Spleen (tissue), 11 donors: Measurements from ENCODE around the gene ACOXL. TPM values are rescaled to one million over a fixed set of nuclear protein-coding genes. Genes with fewer than 3 reads are reported as not detected.

Source experiments
- DNase-seq: peaks from one replicate; pipeline ENCODE4 v3.0.0-alpha.2; 2020
- H3K27ac ChIP-seq, 8 donors: fragments of 200-600 bp; sonication (generic) in 7 of 8; 1 replicate in 4 of 8; 2 replicates in 4 of 8; pipeline versions ENCODE4 v1.5.0 to v1.8.0; 2016 to 2021; ENCODE audit warnings: inconsistent platforms in 4 of 8, mild to moderate bottlenecking in 4 of 8, moderate library complexity in 1 of 8
- H3K27me3 ChIP-seq, 7 donors: fragments of 200-600 bp; sonication (generic) in 6 of 7; replicated peaks in 1 of 7; 1 replicate in 4 of 7; 2 replicates in 3 of 7; pipeline versions ENCODE4 v1.5.0 to v1.8.0; 2016 to 2021; ENCODE audit warnings: inconsistent platforms in 3 of 7, mild to moderate bottlenecking in 1 of 7
- H3K36me3 ChIP-seq, 6 donors: fragments of 200-600 bp; sonication (generic) in 5 of 6; 1 replicate in 4 of 6; 2 replicates in 2 of 6; pipeline versions ENCODE4 v1.5.0 to v1.8.0; 2016 to 2021; ENCODE audit warnings: inconsistent platforms in 2 of 6
- H3K4me1 ChIP-seq, 6 donors: fragments of 200-600 bp; sonication (generic) in 5 of 6; 1 replicate in 3 of 6; 2 replicates in 3 of 6; pipeline versions ENCODE4 v1.5.0 to v1.8.0; 2016 to 2021; ENCODE audit warnings: inconsistent platforms in 3 of 6
- H3K4me3 ChIP-seq, 8 donors: fragments of 200-600 bp; sonication (generic) in 7 of 8; 1 replicate in 4 of 8; 2 replicates in 4 of 8; pipeline versions ENCODE4 v1.5.0 to v1.8.0; 2016 to 2021; ENCODE audit warnings: inconsistent platforms in 4 of 8, mild to moderate bottlenecking in 4 of 8, moderate library complexity in 2 of 8
- H3K9me3 ChIP-seq, 8 donors: fragments of 200-600 bp; sonication (generic) in 7 of 8; 1 replicate in 4 of 8; 2 replicates in 4 of 8; pipeline versions ENCODE4 v1.5.0 to v1.8.0; 2016 to 2021; ENCODE audit warnings: inconsistent platforms in 4 of 8
- POLR2A ChIP-seq, 3 donors: fragments of 450-650 bp; IDR thresholded peaks; one replicate each; pipeline ENCODE4 v1.5.1; 2017; ENCODE audit warnings: antibody characterized with exemption in 3 of 3, mild to moderate bottlenecking in 1 of 3
- POLR2AphosphoS5 ChIP-seq, 3 donors: sonication (generic); formaldehyde crosslinking; IDR thresholded peaks; one replicate each; pipeline ENCODE4 v1.5.1; 2017; ENCODE audit warnings: antibody characterized with exemption in 3 of 3
- WGBS, 5 donors: extraction: QIAGEN DNeasy Blood & Tissue Kit in 3 of 5; methylation state at CpG; one replicate each; pipeline versions ENCODE4 v1.1.5 to v1.1.7; 2013 to 2018; 5-methylcytosine and 5-hydroxymethylcytosine counted together
- intact Hi-C: fragments of 100-400 bp; cut with DNase I; formaldehyde crosslinking; loops from one replicate; pipeline ENCODE4 v1.15.0; 2023; ENCODE audit warnings: low total_unique reads
- polyA plus RNA-seq, 3 donors: library from polyadenylated mRNA; stranded (reverse); fragments of 200-250 nt; gene quantifications; one replicate each; pipeline ENCODE4 v1.2.1, GENCODE V29; 2013
- total RNA-seq, 7 donors: library from RNA; depleted of rRNA in 3 of 7; stranded (reverse); fragments of >200 nt in 3 of 7; fragmentation: NEBNext Ultra II Directional in 4 of 7; extraction: Animal tissue kit (Norgen Biotek cat#: 25700) in 4 of 7; gene quantifications; one replicate each; pipeline versions ENCODE4 v1.1.0 to v1.2.1, GENCODE V29; 2016 to 2021
- TF ChIP-seq, protein P1 (sequence below), 11 experiments: fragments of 200-600 bp in 7 of 11; fragments of 450-650 bp in 4 of 11; sonication (generic) in 4 of 11; IDR thresholded peaks in 8 of 11; conservative IDR thresholded peaks in 3 of 11; 1 replicate in 7 of 11; 2 replicates in 4 of 11; pipeline versions ENCODE4 v1.4.0 to v1.8.0; 2016 to 2021; ENCODE audit warnings: antibody characterized with exemption in 11 of 11, inconsistent platforms in 4 of 11, mild to moderate bottlenecking in 1 of 11
- donor health status: healthy with polysubstance abuse.
- donor health status: DM: no; HTN: no; CAD: no; lungs with moderate emphysema.
- donor health status: DM: no; HTN: no; CAD: no.
- donor health status: Bipolar disorder and iron deficiency.
- donor health status: healthy.
- donor health status: DM: no; HTN: no; CAD: no.
- donor health status: DM: yes; HTN: yes; CAD: no.

The ACOXL gene
- total and polyA plus RNA-seq, 10 donors, result 0.04 to 1.0 (median 0.66) TPM

GRCh38 chr2:110743600-110743999 lies 11.2 kb downstream of the ACOXL start:
- TF ChIP-seq, protein P1, sequence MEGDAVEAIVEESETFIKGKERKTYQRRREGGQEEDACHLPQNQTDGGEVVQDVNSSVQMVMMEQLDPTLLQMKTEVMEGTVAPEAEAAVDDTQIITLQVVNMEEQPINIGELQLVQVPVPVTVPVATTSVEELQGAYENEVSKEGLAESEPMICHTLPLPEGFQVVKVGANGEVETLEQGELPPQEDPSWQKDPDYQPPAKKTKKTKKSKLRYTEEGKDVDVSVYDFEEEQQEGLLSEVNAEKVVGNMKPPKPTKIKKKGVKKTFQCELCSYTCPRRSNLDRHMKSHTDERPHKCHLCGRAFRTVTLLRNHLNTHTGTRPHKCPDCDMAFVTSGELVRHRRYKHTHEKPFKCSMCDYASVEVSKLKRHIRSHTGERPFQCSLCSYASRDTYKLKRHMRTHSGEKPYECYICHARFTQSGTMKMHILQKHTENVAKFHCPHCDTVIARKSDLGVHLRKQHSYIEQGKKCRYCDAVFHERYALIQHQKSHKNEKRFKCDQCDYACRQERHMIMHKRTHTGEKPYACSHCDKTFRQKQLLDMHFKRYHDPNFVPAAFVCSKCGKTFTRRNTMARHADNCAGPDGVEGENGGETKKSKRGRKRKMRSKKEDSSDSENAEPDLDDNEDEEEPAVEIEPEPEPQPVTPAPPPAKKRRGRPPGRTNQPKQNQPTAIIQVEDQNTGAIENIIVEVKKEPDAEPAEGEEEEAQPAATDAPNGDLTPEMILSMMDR (IDR thresholded peaks at IDR 0.05 in 8 of 11, conservative IDR thresholded peaks at IDR 0.05 in 3 of 11), result no peak
- TF ChIP-seq POLR2AphosphoS5 (IDR thresholded peaks at IDR 0.05) (no peak), POLR2A (IDR thresholded peaks at IDR 0.05) (no peak)
- peaks cover 0 to 58% (median 2%) of the 10 kb centered on the region in 7 donors for H3K27me3 ChIP-seq
- peaks cover 0 to 12% (median 0%) of the 10 kb centered on the region in 6 donors for H3K4me1 ChIP-seq
- 90 to 95% (median 92%) methylated on average over 5 of the region's 5 CpGs for WGBS, 5 donors
- H3K27ac ChIP-seq, result no peak overlapping the region
- H3K4me3 ChIP-seq, result no peak overlapping the region
- no peaks in the 10 kb centered on the region for H3K36me3 ChIP-seq
- intact Hi-C loops, result no loop called here
- H3K9me3 ChIP-seq, result peaks cover 0 to 11% (median 1%) of the 10 kb centered on the region in 8 donors
- no peak for DNase-seq

- H3K9me3 ChIP-seq, result peaks cover 0 to 3% (median 0%) of the 10 kb centered on the region in 8 donors
- no peak overlapping the region for H3K27ac ChIP-seq
- intact Hi-C loops, result no loop called here
- DNase-seq, result no peak
- 69 to 84% (median 76%) methylated on average over 4 of the region's 4 CpGs for WGBS, 5 donors
- H3K27me3 ChIP-seq, result peaks cover 0 to 54% (median 0%) of the 10 kb centered on the region in 7 donors
- H3K4me3 ChIP-seq, result no peak overlapping the region
- TF ChIP-seq POLR2AphosphoS5 (IDR thresholded peaks at IDR 0.05) (no peak), POLR2A (IDR thresholded peaks at IDR 0.05) (no peak)
- TF ChIP-seq, protein P1 (IDR thresholded peaks at IDR 0.05 in 8 of 11, conservative IDR thresholded peaks at IDR 0.05 in 3 of 11), result no peak
- H3K4me1 ChIP-seq, result peaks cover 0 to 17% (median 1%) of the 10 kb centered on the region in 6 donors
- no peaks in the 10 kb centered on the region for H3K36me3 ChIP-seq
These were observed 12.1 kb downstream of the ACOXL start for GRCh38 chr2:110744429-110744828.

GRCh38 chr2:110745048-110745447 lies 12.7 kb downstream of the ACOXL start:
- intact Hi-C loops, result no loop called here
- Histone ChIP-seq H3K36me3 (no peaks in the 10 kb centered on the region), H3K9me3 (no peaks in the 10 kb centered on the region), H3K4me3 (no peak overlapping the region), H3K27ac (no peak overlapping the region), H3K4me1 (peaks cover 0 to 17% (median 1%) of the 10 kb centered on the region in 6 donors), H3K27me3 (peaks cover 0 to 54% (median 0%) of the 10 kb centered on the region in 7 donors)
- 71 to 94% (median 88%) methylated on average over 2 of the region's 2 CpGs for WGBS, 5 donors
- TF ChIP-seq POLR2A (IDR thresholded peaks at IDR 0.05) (no peak), POLR2AphosphoS5 (IDR thresholded peaks at IDR 0.05) (no peak)
- TF ChIP-seq, protein P1 (IDR thresholded peaks at IDR 0.05 in 8 of 11, conservative IDR thresholded peaks at IDR 0.05 in 3 of 11), result no peak
- no peak for DNase-seq

DNA sequence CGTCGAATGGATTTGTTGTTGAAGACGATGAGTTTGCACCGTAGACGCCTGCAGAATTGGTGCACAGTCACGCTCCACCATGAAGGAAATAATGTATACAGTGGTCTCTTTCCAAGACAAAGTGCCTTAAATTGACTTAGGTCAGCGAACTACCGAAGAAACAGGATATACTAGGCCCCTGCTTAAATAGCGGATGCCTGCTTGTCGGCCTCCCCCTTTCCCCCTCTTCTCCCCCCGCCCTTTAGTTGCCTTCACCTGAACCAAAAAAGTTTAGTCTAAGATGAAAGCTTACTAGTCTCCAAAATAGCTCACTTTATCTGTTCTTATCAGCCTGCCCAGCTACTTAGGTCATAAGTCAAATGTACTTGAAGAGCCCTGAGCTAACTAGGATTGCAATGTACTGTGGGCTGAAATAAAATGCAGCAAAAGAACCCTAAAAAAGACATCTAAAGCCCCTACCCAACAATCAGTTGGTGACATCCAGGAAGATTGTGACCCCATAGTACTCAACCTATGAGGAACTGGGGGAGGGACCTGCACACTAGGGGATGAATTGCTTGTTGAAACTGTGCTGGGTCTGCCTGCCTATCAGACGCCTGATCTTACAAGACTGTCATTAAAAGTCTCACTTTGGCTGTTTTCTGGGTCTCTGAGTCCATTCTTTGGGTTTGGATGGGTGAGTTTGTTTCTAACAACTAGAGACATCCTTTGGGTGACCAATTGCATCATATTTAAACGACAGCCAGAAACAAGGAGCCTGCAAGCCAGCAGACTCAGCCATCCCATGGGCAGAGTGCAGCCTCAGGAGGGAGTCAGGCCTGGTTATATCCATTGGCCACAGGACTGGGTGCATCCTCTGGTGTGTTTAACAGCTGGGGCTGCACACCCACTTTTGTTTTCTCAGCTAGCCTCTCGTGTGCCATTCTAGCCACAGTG lies 14.5 kb downstream of the ACOXL start:
- H3K4me3 ChIP-seq, result no peak overlapping the region
- intact Hi-C loops, result no loop called here
- no peaks in the 10 kb centered on the region for H3K36me3 ChIP-seq
- DNase-seq, result no peak
- no peaks in the 10 kb centered on the region for H3K9me3 ChIP-seq
- H3K4me1 ChIP-seq, result peaks cover 0 to 17% (median 1%) of the 10 kb centered on the region in 6 donors
- TF ChIP-seq POLR2AphosphoS5 (IDR thresholded peaks at IDR 0.05), result no peak
- no peak for TF ChIP-seq POLR2A (IDR thresholded peaks at IDR 0.05)
- TF ChIP-seq, protein P1 (IDR thresholded peaks at IDR 0.05 in 8 of 11, conservative IDR thresholded peaks at IDR 0.05 in 3 of 11), result no peak
- peaks cover 0 to 38% (median 0%) of the 10 kb centered on the region in 7 donors for H3K27me3 ChIP-seq
- WGBS, 5 donors, result 82 to 93% (median 85%) methylated on average over 14 of the region's 14 CpGs
- no peak overlapping the region for H3K27ac ChIP-seq
